K562 (cell line): ENCODE measurements around the gene ST6GALNAC6. TPM values are rescaled to one million over a fixed set of nuclear protein-coding genes. Genes with fewer than 3 reads are reported as not detected.

Experiments
- DLX4 ChIP-seq: fragments of 250-450 bp; sonication (Bioruptor Pico); IDR thresholded peaks from 2 replicates; pipeline ENCODE4 v1.6.1; 2021; ENCODE audit warnings: mild to moderate bottlenecking
- EP300 ChIP-seq: IDR thresholded peaks from 2 replicates; pipeline ENCODE4 v1.6.1; 2012; ENCODE audit warnings: low read length, improper control_type of control experiment
- GTF2F1 ChIP-seq: IDR thresholded peaks from 2 replicates; pipeline ENCODE4 v1.6.1; 2011; ENCODE audit warnings: low read depth, low read length, improper control_type of control experiment
- JUND ChIP-seq, 2 experiments: IDR thresholded peaks; 2 replicates in 1 of 2; 3 replicates in 1 of 2; pipeline ENCODE4 v1.6.1; 2011; ENCODE audit warnings: borderline replicate concordance in 2 of 2, low read depth in 2 of 2, low read length in 2 of 2, improper control_type of control experiment in 1 of 2, missing biosample characterization in 1 of 2, missing genetic modification characterization in 1 of 2, missing genetic modification reagents in 1 of 2
- MNT ChIP-seq, 2 experiments: fragments of 450-650 bp; conservative IDR thresholded peaks; 2 replicates each; pipeline ENCODE4 v1.6.1; 2017; ENCODE audit warnings: mild to moderate bottlenecking in 2 of 2, moderate library complexity in 2 of 2
- NELFE ChIP-seq: IDR thresholded peaks from 2 replicates; pipeline ENCODE4 v1.6.1; 2011; ENCODE audit warnings: mild to moderate bottlenecking; ENCODE audit not compliant: insufficient read depth, insufficient read length
- NFIC ChIP-seq: fragments of 450-650 bp; IDR thresholded peaks from 2 replicates; pipeline ENCODE4 v1.6.1; 2017; ENCODE audit warnings: mild to moderate bottlenecking, inconsistent platforms
- NR4A1 ChIP-seq, 2 experiments: fragments of 250-450 bp in 1 of 2; fragments of 450-650 bp in 1 of 2; sonication (Bioruptor Pico) in 1 of 2; IDR thresholded peaks; 2 replicates each; pipeline versions ENCODE4 v1.4.0 to v1.6.1; 2016 to 2020; ENCODE audit warnings: mild to moderate bottlenecking in 2 of 2, missing compliant biosample characterization in 1 of 2, missing genetic modification characterization in 1 of 2, moderate library complexity in 1 of 2
- POU5F1 ChIP-seq: fragments of 150-350 bp; IDR thresholded peaks from 2 replicates; pipeline ENCODE4 v1.6.1; 2014; ENCODE audit warnings: borderline replicate concordance, low read length, low read depth, mild to moderate bottlenecking; ENCODE audit not compliant: partially characterized antibody
- PYGO2 ChIP-seq: fragments of 450-650 bp; IDR thresholded peaks from 2 replicates; pipeline ENCODE4 v1.6.1; 2016; ENCODE audit warnings: mild to moderate bottlenecking, missing genetic modification characterization, moderate library complexity, missing compliant biosample characterization
- RERE ChIP-seq: sonication (generic); formaldehyde crosslinking; IDR thresholded peaks from 2 replicates; pipeline ENCODE4 v1.8.0; 2023; ENCODE audit warnings: missing genetic modification reagents, mild to moderate bottlenecking, borderline replicate concordance
- SMAD2 ChIP-seq: fragments of 150-350 bp; IDR thresholded peaks from 2 replicates; pipeline ENCODE4 v1.6.1; 2014; ENCODE audit warnings: low read depth, mild to moderate bottlenecking, low read length
- SNIP1 ChIP-seq: fragments of 450-650 bp; IDR thresholded peaks from 2 replicates; pipeline ENCODE4 v1.7.1; 2017; ENCODE audit warnings: low read depth, mild to moderate bottlenecking
- TCF7L2 ChIP-seq: fragments of 150-350 bp; IDR thresholded peaks from 2 replicates; pipeline ENCODE4 v1.6.1; 2016; ENCODE audit warnings: low read depth, mild to moderate bottlenecking, low read length, moderate library complexity
- ZBTB9 ChIP-seq: fragments of 450-650 bp; formaldehyde crosslinking; IDR thresholded peaks from 2 replicates; pipeline ENCODE4 v1.4.0; 2020; ENCODE audit warnings: mild to moderate bottlenecking, moderate library complexity
- ZC3H4 ChIP-seq: sonication (generic); formaldehyde crosslinking; IDR thresholded peaks from 2 replicates; pipeline ENCODE4 v1.9.0; 2021; ENCODE audit warnings: missing genetic modification reagents, borderline replicate concordance
- ZC3H8 ChIP-seq: fragments of 450-650 bp; IDR thresholded peaks from 2 replicates; pipeline ENCODE4 v1.6.1; 2017
- ZNF174 ChIP-seq: fragments of 250-450 bp; sonication (Bioruptor Pico); IDR thresholded peaks from 2 replicates; pipeline ENCODE4 v1.4.0; 2020; ENCODE audit warnings: mild to moderate bottlenecking
- ZNF24 ChIP-seq: fragments of 450-650 bp; IDR thresholded peaks from 2 replicates; pipeline ENCODE4 v1.6.1; 2016
- ZNF780A ChIP-seq: fragments of 250-450 bp; sonication (Bioruptor Pico); IDR thresholded peaks from 2 replicates; pipeline ENCODE4 v1.5.0; 2021; ENCODE audit warnings: mild to moderate bottlenecking
- polyA plus RNA-seq, 8 experiments: library from polyadenylated mRNA; depleted of rRNA in 4 of 8; stranded (reverse) in 5 of 8; unstranded in 3 of 8; fragments of >200 nt; fragmentation: Nextera tagmentation in 2 of 8; fragmentation: Illumina TruSeq in 1 of 8; extraction: Ambion mirVana in 2 of 8; extraction: Trizol in 1 of 8; gene quantifications; 2 replicates each; pipeline versions ENCODE4 v1.2.1 to v1.2.3, GENCODE V29; 2011 to 2014; ENCODE audit warnings: inconsistent platforms in 1 of 8, missing spikeins in 1 of 8
- total RNA-seq, 7 experiments: library from RNA; depleted of rRNA in 6 of 7; stranded (reverse); fragments of >200 nt in 6 of 7; fragmentation: Illumina TruSeq in 2 of 7; extraction: Trizol in 2 of 7; gene quantifications; 2 replicates each; pipeline versions ENCODE4 v1.2.1 to v1.2.3, GENCODE V29; 2011 to 2021; ENCODE audit warnings: low replicate concordance in 1 of 7

Gene ST6GALNAC6
- total and polyA plus RNA-seq, 9 of the 15 experiments (the other 6 are each of a cell fraction or from before 2014, with no cell fraction given), result 0.13 to 23.0 (median 14.5) TPM

GRCh38 chr9:127915325-127915752, 15.9 kb upstream of the ST6GALNAC6 start (continued):
- TF ChIP-seq JUND (IDR thresholded peaks at IDR 0.05; ENCODE audit: borderline replicate concordance, low read depth, low read length) (0 out of 2 replicates have a peak, but pooled peaks have one; percentile 18), JUND (tag; IDR thresholded peaks at IDR 0.05; ENCODE audit: borderline replicate concordance, low read depth, low read length) (no peak), NFIC (no peak), ZC3H8 (no peak), ZBTB9 (CRISPR knock-in tag) (no peak), MNT (conservative IDR thresholded peaks at IDR 0.05) (0 out of 4 replicates have a peak, but pooled peaks of 1 of the 2 experiments have one; percentile 28), NR4A1 (CRISPR knock-in tag; IDR thresholded peaks at IDR 0.05) (no peak), NR4A1 (tag; IDR thresholded peaks at IDR 0.05) (no peak), ZC3H4 (CRISPR knock-in tag) (no peak), DLX4 (CRISPR knock-in tag) (no peak), PYGO2 (tag) (no peak), SNIP1 (no peak), GTF2F1 (no peak), EP300 (no peak), SMAD2 (no peak), ZNF780A (no peak), RERE (no peak), ZNF24 (no peak), TCF7L2 (no peak), POU5F1 (no peak), ZNF174 (CRISPR knock-in tag) (no peak), NELFE (no peak)
